ENCODE measurements around the gene ESPN.
"Not testable (repeated sequence)": the region's sequence is repeated elsewhere in the genome, so short reads cannot be mapped to it uniquely, and the experiment has no call there.

ESPN gene, protein sequence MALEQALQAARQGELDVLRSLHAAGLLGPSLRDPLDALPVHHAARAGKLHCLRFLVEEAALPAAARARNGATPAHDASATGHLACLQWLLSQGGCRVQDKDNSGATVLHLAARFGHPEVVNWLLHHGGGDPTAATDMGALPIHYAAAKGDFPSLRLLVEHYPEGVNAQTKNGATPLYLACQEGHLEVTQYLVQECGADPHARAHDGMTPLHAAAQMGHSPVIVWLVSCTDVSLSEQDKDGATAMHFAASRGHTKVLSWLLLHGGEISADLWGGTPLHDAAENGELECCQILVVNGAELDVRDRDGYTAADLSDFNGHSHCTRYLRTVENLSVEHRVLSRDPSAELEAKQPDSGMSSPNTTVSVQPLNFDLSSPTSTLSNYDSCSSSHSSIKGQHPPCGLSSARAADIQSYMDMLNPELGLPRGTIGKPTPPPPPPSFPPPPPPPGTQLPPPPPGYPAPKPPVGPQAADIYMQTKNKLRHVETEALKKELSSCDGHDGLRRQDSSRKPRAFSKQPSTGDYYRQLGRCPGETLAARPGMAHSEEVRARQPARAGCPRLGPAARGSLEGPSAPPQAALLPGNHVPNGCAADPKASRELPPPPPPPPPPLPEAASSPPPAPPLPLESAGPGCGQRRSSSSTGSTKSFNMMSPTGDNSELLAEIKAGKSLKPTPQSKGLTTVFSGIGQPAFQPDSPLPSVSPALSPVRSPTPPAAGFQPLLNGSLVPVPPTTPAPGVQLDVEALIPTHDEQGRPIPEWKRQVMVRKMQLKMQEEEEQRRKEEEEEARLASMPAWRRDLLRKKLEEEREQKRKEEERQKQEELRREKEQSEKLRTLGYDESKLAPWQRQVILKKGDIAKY

DNA sequence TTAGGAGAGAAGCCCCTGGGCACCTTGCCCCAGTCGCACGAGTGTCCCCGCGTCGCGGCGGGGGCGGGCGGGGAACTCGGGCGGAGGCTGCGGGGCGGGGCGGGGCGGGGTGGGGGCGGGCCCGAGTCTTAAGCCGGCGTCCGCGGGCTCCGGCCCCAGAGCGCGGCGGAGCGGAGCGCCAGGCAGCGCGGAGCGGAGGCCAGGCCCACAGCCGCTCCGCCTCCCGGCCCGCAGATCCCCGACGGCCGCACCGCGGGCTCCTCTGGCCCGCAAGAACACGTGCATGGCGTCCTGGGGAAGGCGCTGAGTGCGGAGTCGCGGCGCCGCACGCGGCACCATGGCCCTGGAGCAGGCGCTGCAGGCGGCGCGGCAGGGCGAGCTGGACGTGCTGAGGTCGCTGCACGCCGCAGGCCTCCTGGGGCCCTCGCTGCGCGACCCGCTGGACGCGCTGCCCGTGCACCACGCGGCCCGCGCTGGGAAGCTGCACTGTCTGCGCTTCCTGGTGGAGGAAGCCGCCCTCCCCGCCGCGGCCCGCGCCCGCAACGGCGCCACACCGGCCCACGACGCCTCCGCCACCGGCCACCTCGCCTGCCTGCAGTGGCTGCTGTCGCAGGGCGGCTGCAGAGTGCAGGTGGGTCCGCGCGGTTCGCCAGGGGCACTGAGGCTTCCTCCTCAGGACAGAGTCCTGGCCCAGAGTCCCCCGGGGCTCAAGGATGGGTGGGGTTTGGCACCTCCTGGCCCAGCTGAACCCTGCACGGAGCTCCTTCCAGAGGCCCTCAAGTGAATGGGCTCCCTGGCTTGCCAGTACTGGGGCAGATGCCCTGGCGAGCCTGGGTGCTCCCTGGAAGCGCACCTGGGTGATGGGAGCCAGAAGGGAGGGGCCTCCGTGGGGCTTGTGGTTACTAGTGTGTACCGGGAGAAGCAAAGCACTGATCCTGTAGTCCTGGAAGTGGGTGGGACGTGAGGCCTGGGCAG lies at the start of gene ESPN:
Gene ESPN (plus strand): TSS at position 158 of the 975 bp plus-strand sequence. CDS start 180 bp downstream, at position 338.
- DNase-seq = no peak

GRCh38 chr1:6378096-6378746 lies 46.4 kb upstream of the ESPN start:
- DNase-seq = peak; percentile 55

GRCh38 chr1:6380037-6380436 lies 44.5 kb upstream of the ESPN start:
- DNase-seq = no peak

DNA sequence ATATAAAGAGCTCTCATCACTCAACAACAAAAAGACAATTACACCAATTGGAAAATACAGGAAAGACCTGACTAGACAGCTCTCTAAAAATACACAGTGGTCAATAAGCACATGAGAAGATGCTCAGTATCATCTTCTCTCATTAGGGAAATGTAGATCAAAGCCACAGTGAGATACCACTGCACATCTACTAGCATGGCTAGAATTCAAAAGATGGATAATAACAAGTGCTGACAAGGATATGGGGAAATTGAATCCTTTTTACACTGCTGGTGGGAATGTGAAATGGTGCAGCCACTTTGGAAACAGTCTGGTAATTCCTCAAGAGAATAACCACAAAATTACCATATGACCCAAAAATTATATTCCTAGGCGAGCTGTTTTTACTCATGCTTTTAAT lies 40.4 kb upstream of the ESPN start:
- DNase-seq = no peak

- peak; percentile 82 for DNase-seq
These were observed 39.6 kb upstream of the ESPN start for GRCh38 chr1:6384962-6385361.

GRCh38 chr1:6385488-6386191 lies 38.9 kb upstream of the ESPN start:
- DNase-seq = peak; percentile 77

- DNase-seq = no peak
These were observed 38.1 kb upstream of the ESPN start for GRCh38 chr1:6386371-6386949.

GRCh38 chr1:6389971-6390370 lies 34.6 kb upstream of the ESPN start:
- DNase-seq = no peak

DNA sequence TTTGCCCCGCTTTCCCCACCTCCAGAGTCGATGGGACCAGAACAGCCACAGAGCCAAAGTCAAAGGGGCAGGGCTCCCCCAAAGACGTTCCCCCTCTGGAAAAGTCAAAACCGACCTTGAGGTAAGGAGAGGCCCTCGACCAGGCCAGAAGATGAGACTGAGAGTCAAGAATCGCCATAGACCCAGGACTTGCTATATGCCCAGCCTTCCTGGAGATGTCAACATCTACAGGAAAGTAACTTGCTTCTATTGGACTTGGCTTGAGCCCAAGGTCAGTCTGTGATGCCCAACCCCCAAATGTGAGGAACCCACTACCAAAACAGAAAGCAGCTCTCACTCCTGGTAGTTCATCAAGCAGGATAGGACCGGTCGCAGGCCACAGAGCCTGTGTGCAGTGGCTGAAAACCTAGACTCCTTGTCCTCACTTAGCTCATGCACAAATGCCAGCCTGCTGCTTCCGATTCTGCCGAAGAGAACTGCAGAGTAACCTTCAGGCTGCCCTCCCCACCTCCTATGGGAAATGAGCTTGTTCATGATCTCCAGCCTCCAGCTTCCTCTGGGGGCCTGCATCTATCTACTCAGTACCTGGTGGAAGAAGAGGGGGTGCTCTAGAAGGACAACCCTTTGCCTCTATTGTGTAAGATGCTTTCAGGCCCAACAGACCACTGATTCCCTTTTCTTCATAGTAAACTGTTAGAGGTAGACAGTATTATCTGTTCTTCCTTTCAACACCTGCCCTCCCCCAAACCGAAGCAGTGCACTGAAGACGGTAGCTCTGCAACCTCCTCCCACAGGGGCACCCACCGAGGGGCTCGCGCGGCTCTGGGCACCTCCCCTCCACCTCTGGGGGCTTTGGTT lies 32.4 kb upstream of the ESPN start:
- no peak for DNase-seq

DNA sequence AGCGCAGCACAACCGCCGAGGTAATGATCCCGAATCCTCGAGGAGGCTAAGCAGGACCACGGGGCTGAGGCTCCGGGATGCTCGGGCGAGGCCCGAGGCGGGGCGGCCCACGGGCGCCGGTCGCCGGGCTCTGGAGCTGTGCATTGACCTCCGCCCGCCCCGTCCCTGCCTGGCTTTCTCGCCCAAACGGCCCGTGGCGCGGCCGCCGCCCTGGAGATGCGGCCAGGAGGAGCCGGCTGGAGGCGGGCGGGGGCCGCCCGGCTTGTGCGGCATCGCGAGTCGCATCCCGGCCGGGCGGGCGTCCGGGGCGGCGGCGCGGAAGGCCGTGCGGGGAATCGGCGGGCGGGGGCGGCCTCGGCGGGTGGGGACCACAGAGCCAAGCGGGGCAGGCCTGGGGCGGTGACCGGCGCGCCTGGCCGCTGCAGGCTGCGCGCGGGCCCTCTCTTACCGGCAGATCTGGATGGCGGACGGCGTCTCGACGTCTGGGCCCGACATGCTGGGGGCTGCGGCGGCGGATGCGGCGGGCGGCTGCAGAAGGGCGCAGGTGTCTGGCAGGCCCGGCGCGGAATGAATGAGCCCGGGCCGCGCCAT lies 31.7 kb upstream of the ESPN start:
- no peak for DNase-seq

- peak; percentile 96 for DNase-seq
These were observed 31.0 kb upstream of the ESPN start, which contains the start of gene ACOT7 for GRCh38 chr1:6393400-6394187. Gene ACOT7, minus strand, starts transcription at chr1:6393767. Its CDS starts 368 bp downstream, at chr1:6393399.

- DNase-seq = not testable (repeated sequence)
These were observed 29.4 kb upstream of the ESPN start for GRCh38 chr1:6395130-6395529.

DNA sequence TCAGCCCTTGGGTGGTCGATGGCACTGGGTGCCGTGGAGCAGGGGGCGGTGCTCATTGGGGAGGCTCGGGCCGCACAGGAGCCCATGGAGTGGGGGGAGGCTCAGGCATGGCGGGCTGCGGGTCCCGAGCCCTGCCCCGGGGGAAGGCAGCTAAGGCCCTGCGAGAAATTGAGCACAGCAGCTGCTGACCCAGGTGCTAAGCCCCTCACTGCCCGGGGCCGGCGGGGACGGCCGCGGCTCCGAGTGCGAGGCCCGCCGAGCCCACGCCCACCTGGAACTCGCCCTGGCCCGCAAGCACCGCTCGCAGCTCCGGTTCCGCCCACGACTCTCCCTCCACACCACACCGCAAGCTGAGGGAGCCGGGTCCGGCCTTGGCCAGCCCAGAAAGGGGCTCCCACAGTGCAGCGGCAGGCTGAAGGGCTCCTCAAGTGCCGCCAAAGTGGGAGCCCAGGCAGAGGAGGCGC lies 28.8 kb upstream of the ESPN start:
- DNase-seq = not testable (repeated sequence)

- no peak for DNase-seq
These were observed 27.6 kb upstream of the ESPN start for GRCh38 chr1:6396998-6397397.

DNA sequence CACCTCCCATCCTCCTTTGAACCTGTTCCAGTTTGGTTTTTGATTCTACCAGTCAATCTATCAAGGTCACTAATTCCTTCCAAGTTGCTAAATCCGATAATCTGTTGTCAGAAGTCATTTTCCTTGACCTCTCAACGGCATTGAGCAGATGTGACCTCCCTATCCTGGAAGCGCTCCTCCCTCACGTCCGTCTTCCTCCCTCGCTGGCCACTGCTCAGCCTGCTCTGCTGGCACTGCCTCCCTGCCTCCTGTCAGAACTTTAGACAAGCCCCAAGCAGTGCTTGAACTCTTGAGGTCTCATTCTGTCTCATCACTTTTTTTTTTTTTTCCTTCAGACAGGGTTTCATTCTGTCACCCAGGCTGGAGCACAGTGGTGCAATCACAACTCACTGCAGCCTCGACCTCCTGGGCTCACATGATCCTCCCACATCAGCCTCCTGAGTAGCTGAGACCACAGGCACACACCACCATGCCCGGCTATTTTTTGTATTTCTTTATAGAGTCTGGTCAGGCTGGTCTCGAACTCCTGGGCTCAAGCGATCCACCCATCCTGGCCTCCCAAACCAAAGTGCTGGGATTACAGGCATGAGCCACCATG lies 26.6 kb upstream of the ESPN start:
- DNase-seq = no peak

DNA sequence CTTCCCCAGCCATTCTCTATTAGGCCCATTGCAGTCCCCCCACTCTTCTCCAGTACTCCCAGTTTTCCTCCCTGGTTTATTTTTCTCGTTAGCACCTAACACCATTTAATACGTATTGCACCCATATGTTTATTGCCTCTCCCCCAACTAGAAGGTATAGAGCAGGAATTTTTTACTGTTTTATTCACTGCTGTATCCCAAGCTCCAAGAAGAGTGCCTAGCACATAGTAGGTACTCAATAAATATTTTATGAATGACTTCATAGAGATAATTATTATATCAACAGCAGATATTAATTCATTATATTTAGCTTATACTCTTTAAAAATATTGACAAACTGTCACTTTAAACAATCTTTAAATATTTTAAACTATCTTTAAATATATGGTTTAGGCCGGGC lies 25.3 kb upstream of the ESPN start:
- no peak for DNase-seq

- no peak for DNase-seq
These were observed 22.9 kb upstream of the ESPN start for GRCh38 chr1:6401673-6402072.

GRCh38 chr1:6408023-6408422 lies 16.6 kb upstream of the ESPN start:
- DNase-seq = no peak

Measured in NCI-H1092 (cell line).